Stimulated activated CD4-positive, alpha-beta T cell treated with anti-CD3 and anti-CD28 coated beads, Interleukin-1b, Interleukin-23, amount 100 ng/mL, for 1 hour (primary cell): ENCODE results near the gene OTOGL.
"Not testable (repeated sequence)": the region's sequence is repeated elsewhere in the genome, so short reads cannot be mapped to it uniquely, and the experiment has no call there.

Source experiments
- DNase-seq, 2 donors: peaks; one replicate each; pipeline ENCODE4 v3.0.0-alpha.2; 2020; ENCODE audit warnings: low read depth in 2 of 2

Gene OTOGL

GRCh38 chr12:80226576-80226975 is 127.2 kb downstream of the OTOGL start:
- DNase-seq: no peak

- not testable (repeated sequence) for DNase-seq
These were observed 128.6 kb downstream of the OTOGL start for GRCh38 chr12:80227904-80228303.

GRCh38 chr12:80230068-80230467 is 130.7 kb downstream of the OTOGL start:
- DNase-seq: no peak

- DNase-seq: no peak
These were observed 133.5 kb downstream of the OTOGL start for GRCh38 chr12:80232837-80233236.

- DNase-seq: no peak
These were observed 134.6 kb downstream of the OTOGL start for GRCh38 chr12:80233926-80234325.

GRCh38 chr12:80234667-80235066 is 135.3 kb downstream of the OTOGL start:
- DNase-seq: no peak

- DNase-seq: no peak
These were observed 136.6 kb downstream of the OTOGL start for GRCh38 chr12:80235944-80236343.

- no peak for DNase-seq
These were observed 140.5 kb downstream of the OTOGL start for GRCh38 chr12:80239867-80240266.

- no peak for DNase-seq
These were observed 142.4 kb downstream of the OTOGL start for GRCh38 chr12:80241576-80242273.

GRCh38 chr12:80242321-80242720 is 143.0 kb downstream of the OTOGL start:
- no peak for DNase-seq

- DNase-seq: not testable (repeated sequence)
These were observed 150.2 kb downstream of the OTOGL start for GRCh38 chr12:80249581-80249980.

- DNase-seq: no peak
These were observed 158.6 kb downstream of the OTOGL start for GRCh38 chr12:80257920-80258319.

- DNase-seq: no peak
These were observed 160.9 kb downstream of the OTOGL start for GRCh38 chr12:80260269-80260668.

- no peak for DNase-seq
These were observed 162.1 kb downstream of the OTOGL start for GRCh38 chr12:80261403-80261802.

GRCh38 chr12:80262346-80262745 is 163.0 kb downstream of the OTOGL start:
- DNase-seq: no peak

- DNase-seq: no peak
These were observed 163.4 kb downstream of the OTOGL start for GRCh38 chr12:80262771-80263170.

- no peak for DNase-seq
These were observed 165.0 kb downstream of the OTOGL start for GRCh38 chr12:80264386-80264785.

GRCh38 chr12:80264891-80265290 is 165.6 kb downstream of the OTOGL start:
- DNase-seq: no peak

- no peak for DNase-seq
These were observed 169.8 kb downstream of the OTOGL start for GRCh38 chr12:80268924-80269749.

GRCh38 chr12:80269803-80270552 is 170.6 kb downstream of the OTOGL start:
- no peak for DNase-seq

GRCh38 chr12:80271780-80272179 is 172.4 kb downstream of the OTOGL start:
- DNase-seq: no peak

GRCh38 chr12:80272387-80272915 is 173.1 kb downstream of the OTOGL start:
- DNase-seq: no peak
